ENCODE data around the gene DIAPH2. TPM values are rescaled to one million over a fixed set of nuclear protein-coding genes. Genes with fewer than 3 reads are reported as not detected.
"Not testable (repeated sequence)": the region's sequence is repeated elsewhere in the genome, so short reads cannot be mapped to it uniquely, and the experiment has no call there.

Gene DIAPH2
- total RNA-seq, 1 donor from 2014 or later, result 37.6 TPM

GRCh38 chrX:96834137-96834536 lies 149.5 kb downstream of the DIAPH2 start:
- no peak for DNase-seq

GRCh38 chrX:96835660-96836289 lies 151.1 kb downstream of the DIAPH2 start:
- DNase-seq, result no peak

GRCh38 chrX:96837808-96838207 lies 153.2 kb downstream of the DIAPH2 start:
- no peak for DNase-seq

- DNase-seq, result no peak
Observed at GRCh38 chrX:96838537-96838936, 153.9 kb downstream of the DIAPH2 start.

DNA sequence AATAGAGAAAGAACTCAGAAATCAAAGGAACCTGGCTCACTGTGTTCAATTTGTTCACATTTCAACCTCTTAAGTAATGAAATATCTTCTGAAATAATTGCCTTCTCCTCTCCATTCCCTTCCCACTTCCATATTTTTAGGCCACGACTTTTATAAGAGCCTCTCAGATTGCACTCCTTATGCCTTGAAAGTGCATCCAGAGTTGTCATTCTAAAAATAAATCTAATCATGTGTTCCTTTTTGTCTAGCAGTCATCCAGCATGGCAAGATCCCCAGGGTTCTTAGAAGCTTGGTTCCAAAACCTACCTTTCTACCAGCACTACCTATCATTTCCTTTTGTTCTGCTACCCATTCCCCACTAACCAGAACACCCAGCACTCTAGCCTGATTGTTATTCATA lies 156.7 kb downstream of the DIAPH2 start:
- no peak for DNase-seq

- not testable (repeated sequence) for DNase-seq
Observed at GRCh38 chrX:96841866-96842265, 157.2 kb downstream of the DIAPH2 start.

GRCh38 chrX:96843566-96843965 lies 158.9 kb downstream of the DIAPH2 start:
- no peak for DNase-seq

- no peak for DNase-seq
Observed at GRCh38 chrX:96846841-96847240, 162.2 kb downstream of the DIAPH2 start.

DNA sequence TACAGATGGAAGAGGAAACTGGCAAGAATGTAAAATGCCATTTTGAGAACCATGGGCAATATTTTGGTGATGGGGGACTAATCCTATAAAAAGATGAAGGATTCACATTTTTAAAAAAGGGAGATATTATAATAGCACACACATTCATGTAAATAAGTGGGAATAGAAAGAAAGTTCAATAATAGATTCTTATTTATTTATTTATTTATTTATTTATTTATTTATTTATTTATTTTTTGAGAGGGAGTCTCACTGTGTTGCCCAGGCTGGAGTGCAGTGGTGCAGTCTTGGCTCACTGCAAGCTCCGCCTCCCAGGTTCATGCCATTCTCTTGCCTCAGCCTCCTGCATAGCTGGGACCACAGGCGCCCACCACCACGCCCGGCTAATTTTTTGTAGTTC lies 174.8 kb downstream of the DIAPH2 start:
- DNase-seq, result not testable (repeated sequence)

GRCh38 chrX:96861218-96861617 lies 176.6 kb downstream of the DIAPH2 start:
- DNase-seq, result no peak

GRCh38 chrX:96861661-96862060 lies 177.0 kb downstream of the DIAPH2 start:
- DNase-seq, result no peak

DNA sequence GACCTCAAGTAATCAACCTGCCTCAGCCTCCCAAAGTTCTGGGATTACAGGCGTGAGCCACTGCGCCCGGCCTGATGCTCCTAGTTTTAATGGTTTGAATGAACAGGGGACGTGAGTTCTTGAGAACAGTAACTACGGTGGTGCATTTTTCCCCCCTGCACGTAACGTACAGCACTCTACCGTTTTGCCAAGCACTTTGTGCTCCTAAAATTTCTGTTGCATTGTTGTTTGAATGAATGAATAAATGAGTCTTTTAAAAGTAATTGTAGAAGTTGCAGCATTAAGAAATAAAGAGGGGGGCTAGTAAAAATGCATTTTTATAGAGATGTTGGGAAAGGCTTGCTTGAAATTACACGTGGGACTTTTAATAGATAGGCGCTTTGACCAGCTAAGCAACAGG lies 199.0 kb downstream of the DIAPH2 start, which contains the start of gene RPA4:
RPA4 (plus strand) TSS at position 301 of the 400 bp plus-strand sequence. CDS start 403 bp downstream, outside the sequence.
- no peak for DNase-seq

- no peak for DNase-seq
Observed at GRCh38 chrX:96884027-96884426, 199.4 kb downstream of the DIAPH2 start.

DNA sequence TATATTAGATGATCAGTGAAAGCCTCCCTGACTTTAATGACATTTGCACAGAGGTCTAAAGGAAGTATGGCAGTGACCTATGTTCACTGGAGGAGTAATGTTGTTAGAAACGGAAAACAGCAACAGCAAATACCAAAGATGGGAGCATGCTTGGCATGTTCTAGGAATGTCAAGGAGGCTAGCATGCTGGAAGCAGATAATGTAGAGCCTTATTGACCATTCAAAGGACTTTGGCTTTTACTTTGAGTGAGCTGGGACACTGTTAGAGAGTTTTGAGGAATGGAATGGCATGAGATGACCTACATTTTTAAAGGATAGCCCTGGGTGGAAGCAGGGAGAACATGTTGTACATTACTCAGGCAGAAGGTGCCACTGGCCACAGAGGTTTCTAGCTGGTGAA lies 205.1 kb downstream of the DIAPH2 start:
- DNase-seq, result peak; percentile 7

DNA sequence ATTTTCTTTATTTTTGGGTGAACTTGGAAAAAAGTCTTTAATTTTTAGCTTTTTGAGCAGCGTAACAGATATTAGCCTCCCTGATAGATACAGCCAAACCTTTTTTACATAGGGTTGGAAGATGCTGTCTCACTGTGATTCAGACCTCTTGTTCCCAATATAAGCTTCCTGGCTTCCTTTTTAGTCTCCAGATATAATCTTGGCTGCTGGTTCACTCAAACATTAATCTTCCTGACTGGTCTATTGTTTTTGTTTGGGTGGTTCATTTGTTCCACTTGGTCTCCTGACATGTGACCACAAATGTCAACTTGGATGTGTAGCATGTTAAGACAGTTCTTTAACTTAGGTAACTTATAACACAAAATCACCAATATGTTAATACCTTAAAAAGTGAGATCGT lies 222.1 kb downstream of the DIAPH2 start:
- peak; percentile 82 for DNase-seq

DNA sequence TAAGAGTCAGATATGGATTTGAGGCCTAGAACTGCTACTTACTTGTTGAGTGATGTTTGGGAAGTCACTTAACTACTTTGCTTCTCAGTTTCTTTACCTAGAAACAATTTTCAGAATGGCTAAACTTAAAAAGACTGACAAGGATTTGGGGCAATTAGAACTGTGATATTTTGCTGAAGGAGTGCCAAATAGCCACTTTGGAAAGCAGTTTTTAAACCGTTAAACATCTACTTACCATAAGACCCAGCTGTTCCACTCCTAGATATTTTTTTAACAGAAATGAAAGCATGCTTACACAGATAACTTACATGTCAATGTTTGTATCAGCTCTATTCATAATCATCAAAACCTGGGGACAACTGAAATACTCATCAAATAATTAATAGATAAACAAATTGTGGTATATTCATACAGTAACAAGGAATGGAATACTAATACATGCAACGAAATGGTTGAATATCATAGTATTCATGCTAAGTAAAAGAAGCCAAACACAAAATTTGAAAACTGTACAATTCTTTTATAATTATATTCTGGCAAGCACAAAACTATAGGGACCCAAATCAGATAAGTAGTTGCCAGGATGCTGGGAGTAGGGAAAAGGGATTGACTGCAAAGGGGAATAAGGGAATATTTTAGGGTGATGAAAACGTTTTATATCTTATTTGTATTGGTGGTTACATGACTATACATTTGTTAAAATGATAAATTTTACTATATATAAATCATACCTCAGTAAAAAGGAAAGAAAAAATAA lies 223.1 kb downstream of the DIAPH2 start:
- no peak for DNase-seq

GRCh38 chrX:96909291-96909690 lies 224.6 kb downstream of the DIAPH2 start:
- DNase-seq, result peak; percentile 71

DNA sequence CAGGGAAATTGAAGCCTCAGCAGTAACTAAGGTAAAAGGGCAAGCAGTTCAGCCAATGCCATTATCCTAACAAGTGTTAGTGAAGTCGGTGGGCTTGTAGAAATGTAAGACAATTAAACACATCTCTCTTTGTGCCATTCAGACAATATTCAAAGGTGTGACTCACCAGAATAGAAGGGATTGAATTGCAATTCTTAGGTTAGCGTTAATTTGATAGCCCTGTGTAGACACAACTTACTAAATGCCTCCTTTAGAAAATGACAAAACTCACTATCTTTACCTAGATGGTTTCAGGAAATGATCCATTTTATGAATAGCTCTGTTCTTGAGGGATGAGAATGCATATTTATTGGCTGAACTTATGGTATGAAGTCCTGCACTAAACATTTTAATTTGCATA lies 234.2 kb downstream of the DIAPH2 start:
- DNase-seq, result no peak

- no peak for DNase-seq
Observed at GRCh38 chrX:96919672-96920071, 235.0 kb downstream of the DIAPH2 start.

DNA sequence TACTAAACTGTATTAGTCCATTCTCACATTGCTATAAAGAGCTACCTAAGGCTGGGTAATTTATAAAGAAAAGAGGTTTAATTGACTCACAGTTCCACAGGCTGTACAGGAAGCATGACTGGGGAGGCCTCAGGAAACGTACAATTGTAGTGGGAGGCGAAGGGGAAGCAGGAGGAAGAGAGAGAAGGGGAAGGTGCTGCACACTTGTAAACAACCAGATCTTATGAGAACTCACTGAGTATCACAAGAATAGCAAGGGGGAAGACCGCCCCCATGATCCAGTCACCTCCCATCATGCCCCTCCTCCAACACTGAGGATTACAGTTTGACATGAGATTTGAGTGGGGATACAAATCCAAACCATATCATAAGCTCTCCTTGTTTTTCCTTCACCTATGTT lies 239.9 kb downstream of the DIAPH2 start:
- peak; percentile 74 for DNase-seq

DNA sequence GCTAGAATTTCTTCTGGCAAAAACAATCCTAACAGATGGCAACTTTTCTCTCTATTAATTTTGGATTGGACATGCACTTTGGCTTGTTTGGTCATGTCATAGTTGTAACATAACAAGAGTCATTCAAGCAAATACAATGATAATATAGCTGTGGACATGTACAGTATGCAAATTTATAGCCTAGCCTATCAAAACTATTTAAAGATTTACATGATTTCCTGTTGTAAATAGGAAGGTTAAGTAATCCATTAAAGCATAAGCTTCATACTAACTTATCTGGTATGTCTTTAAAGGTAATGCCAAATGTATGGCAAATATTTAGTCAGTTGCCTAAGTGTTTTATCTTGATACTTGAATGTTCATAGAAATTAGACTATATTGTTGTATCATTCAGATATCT lies 244.4 kb downstream of the DIAPH2 start:
- DNase-seq, result no peak

DNA sequence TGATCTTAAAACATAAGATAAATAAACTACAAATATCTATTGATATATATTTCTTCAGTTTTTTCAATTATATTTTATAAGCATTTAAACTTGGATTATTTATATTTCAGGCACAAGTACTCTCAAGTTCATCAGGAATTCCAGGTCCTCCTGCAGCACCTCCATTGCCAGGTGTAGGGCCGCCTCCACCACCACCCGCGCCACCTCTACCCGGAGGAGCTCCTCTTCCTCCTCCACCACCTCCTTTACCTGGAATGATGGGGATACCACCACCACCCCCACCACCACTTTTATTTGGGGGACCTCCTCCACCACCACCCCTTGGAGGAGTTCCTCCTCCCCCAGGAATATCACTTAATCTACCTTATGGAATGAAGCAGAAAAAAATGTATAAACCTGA lies 273.1 kb downstream of the DIAPH2 start:
- DNase-seq, result no peak

- no peak for DNase-seq
Observed at GRCh38 chrX:96971812-96972211, 287.2 kb downstream of the DIAPH2 start.

DNA sequence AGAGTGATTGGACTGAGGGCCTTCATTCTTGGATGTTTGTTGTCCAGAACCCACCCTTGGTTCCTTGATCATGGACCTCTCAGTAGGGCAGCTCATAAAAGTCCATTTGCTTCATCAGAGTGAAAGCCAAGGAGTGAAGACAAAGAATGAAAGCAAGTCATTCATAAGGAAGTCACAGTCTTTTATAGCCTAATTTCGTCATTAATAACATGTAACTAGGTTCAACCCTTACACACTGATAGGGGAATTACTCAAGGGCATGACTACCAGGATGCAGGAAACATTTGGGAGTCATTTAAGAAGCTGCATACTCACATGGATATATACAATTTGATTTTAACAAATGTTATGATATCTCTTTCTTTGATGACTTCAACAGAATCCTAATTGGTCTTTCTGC lies 294.3 kb downstream of the DIAPH2 start:
- DNase-seq, result no peak
